D341Med (cell line): ENCODE measurements around the gene AGFG1.
"Not testable (repeated sequence)": the region's sequence is repeated elsewhere in the genome, so short reads cannot be mapped to it uniquely, and the experiment has no call there.

Experiments
- DNase-seq: peaks from one replicate; pipeline ENCODE4 v3.0.0; 2012; ENCODE audit warnings: low spot score

AGFG1 gene

DNA sequence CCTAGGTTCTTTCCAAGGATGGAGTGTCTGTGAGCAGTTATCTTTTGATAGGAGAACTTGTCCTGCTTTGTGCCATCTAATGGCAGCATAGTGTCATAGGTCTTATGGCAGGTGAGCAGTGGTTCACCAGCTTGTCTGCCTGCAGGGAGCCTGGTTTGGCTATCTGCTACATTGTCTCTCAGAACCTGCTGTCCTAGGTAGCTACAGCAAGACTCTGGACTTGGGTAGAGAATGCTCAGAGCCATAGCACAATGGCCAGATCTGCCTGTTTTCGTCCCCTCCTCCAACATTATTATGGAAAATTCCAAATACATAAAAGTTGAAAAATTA lies 28.3 kb downstream of the AGFG1 start:
- DNase-seq: no peak

GRCh38 chr2:227503433-227504406 lies 31.8 kb downstream of the AGFG1 start:
- no peak for DNase-seq

DNA sequence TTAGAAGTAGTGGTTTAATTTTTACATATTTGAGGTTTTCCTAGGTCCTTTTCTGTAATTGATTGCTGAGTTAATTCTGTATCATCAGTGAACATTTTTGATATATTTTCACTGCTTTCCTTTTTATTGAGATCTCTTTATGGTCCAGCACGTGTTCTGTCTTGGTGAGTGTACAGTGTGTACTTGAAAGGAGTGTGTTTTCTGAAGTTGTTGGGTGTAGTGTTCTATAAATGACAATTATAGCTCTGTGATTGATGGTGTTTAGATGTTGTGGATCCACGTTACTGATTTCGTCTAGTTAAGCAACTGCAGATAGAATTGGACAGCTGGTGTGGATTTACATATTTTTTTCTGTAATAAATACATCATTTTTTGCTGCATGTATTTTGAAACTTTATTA lies 32.7 kb downstream of the AGFG1 start:
- no peak for DNase-seq

- no peak for DNase-seq
These were observed 34.5 kb downstream of the AGFG1 start for GRCh38 chr2:227506456-227506855.

DNA sequence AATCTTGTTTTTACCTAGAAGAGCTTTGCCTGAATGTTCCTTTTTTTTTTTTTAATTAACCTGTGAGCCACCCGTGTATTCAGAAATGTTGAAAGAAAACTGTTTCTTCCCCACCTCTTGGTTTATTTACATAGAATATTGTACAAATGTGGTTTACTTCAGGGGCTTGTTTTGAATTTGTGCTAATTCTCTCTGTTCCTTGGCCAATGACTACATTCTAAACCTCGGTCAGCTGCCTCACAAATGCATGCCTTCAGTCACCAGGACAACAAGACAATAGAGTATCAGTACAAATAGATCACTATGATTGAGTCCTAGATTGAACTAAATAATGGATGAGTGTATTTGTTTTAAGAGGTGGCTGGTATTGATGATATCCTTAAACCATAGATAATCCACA lies 36.0 kb downstream of the AGFG1 start:
- DNase-seq: no peak

DNA sequence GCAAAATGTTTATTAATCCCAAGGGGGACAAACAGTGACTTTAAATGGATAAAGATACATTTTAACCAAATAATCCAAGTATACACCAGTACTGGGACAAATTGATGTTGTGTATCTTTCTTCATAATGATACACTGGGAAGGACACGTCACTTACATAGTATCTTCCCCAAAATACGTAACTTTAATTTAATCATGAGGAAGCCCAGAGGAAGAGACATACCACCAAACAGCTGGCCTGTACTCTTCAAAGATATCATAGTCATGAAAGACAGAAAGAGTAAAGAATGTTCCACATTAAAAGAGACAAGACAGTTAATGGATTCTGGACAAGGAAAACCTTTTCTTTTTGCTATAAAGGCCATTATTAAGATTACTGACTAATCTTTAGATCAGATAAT lies 37.1 kb downstream of the AGFG1 start:
- no peak for DNase-seq

DNA sequence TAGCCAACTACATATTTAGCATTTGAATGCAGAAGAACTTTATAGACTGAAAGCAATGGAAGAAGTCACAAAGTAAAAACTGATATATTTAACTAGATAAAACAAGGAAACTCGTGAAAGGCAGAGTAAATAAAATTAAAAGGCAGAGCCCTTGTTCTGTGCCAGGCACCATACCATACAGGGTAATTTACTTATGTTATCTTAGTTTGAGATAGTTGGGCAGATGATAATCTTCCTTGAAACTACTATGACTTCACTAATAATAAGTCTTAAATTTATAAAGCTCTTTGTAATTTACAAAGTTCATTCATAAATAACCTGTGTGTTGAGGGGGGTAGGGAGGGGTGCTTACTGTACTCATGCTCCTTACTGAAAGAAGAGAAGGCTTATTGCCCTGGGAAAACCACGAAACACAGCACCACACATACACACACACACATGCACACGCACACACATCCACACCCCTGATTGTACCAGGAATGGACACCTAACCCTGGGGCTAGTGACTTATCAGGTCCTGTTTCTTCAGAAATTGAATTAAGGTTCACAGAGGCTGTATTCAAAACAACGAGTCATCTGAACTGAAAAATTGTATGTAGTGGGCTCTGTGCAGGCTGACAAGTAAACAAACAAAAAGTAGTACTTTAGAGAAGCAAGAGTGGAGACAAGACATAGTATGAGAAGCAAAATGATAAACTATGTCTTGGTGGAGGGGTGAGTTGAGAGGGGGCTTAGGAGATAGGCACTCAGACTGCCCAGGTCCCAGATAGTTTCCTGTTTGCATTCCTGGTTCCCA lies 38.1 kb downstream of the AGFG1 start:
- DNase-seq: no peak

- DNase-seq: no peak
These were observed 38.6 kb downstream of the AGFG1 start for GRCh38 chr2:227510620-227510958.

- no peak for DNase-seq
These were observed 39.4 kb downstream of the AGFG1 start for GRCh38 chr2:227511239-227511930.

- DNase-seq: no peak
These were observed 40.0 kb downstream of the AGFG1 start for GRCh38 chr2:227511955-227512354.

GRCh38 chr2:227513113-227513512 lies 41.2 kb downstream of the AGFG1 start:
- no peak for DNase-seq

GRCh38 chr2:227515742-227516141 lies 43.8 kb downstream of the AGFG1 start:
- DNase-seq: no peak

DNA sequence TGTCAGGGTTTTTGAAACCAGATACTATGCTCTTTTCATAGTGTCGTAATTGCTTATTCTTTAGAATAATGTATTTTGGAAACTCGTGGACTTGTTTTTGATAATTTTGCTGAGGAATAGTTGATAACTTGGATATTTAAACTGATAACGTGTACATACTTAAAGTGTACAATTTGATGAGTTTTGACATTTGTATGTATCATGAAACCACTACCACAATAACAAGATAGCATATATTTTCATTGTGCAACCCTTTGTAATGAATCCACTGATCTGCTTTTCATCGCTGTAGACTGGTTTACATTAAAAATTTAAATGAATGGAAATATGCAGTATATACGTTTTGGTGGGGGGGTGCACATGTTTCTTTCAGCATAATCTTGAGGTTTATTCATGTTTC lies 45.8 kb downstream of the AGFG1 start:
- DNase-seq: no peak

DNA sequence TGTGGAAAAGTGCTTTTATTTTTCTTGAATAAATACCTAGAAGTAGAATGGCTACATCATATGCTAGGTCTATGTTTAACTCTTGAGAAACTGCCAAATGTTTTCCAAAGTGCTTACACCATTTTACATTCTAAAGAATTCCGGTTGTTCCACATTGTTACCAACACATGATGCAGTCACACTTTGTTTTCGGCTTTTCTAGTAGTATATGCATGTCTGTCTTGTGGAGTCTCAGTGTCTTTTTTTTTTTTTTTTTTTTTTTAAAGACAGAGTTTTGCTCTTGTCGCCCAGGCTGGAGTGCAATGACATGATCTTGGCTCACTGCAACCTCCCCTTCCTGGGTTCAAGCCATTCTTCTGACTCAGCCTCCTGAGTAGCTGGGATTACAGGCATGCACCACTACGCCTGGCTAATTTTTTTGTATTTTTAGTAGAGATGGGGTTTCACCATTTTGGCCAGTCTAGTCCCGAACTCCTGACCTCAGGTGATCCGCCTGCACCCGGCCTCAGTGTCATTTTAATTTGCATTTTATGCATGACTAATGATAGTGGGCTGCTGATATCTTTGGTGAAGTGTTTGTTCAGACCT lies 46.4 kb downstream of the AGFG1 start:
- DNase-seq: not testable (repeated sequence)

DNA sequence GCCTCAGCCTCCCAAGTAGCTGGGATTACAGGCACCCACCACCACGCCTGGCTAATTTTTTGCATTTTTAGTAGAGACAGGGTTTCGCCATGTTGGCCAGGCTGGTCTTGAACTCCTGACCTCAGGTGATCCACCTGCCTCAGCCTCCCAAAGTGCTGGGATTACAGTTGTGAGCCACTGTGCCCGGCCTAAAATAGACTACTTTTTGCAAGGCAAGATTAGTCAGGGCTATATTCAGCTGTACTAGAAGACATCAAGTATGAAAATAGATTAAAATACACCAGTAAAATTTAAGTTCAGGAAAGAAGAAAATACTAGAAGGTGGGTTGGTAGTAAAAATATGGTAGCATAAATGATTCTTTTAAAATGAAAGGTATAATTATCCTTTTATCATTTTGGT lies 49.2 kb downstream of the AGFG1 start:
- not testable (repeated sequence) for DNase-seq

DNA sequence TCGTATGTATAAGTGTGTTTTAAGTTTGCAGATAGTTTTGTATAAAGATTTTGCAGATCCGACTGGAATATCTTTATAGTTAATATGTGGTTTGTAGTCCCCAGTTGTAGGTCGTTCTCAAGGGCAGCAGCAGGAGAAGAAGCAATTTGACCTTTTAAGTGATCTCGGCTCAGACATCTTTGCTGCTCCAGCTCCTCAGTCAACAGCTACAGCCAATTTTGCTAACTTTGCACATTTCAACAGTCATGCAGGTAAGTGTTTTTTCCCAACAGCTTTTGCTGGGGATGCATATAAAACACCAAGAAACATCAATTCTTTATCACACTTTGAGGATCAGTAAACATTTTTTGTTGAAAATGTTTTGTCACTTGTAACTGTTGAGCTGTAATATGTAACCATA lies 52.7 kb downstream of the AGFG1 start:
- no peak for DNase-seq

- no peak for DNase-seq
These were observed 55.4 kb downstream of the AGFG1 start for GRCh38 chr2:227527351-227527750.

DNA sequence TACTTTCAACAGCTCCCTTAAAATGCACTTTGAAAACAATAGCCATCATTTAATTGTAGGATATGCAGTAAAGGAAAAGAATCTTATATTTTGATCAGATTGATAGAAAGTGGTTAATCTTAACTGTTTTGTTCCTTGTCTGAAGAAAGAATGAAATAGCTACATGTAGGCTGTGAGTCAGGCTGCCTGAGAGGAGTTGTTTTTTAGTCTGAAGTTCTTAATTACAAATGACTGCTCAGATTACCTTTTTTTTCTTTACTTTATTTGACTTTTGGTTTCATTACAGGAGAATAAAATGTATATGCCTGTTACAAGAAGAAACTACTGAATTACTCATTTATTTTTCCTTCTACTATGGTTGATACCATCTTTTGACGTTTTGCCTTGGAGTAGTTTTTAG lies 56.8 kb downstream of the AGFG1 start:
- no peak for DNase-seq

DNA sequence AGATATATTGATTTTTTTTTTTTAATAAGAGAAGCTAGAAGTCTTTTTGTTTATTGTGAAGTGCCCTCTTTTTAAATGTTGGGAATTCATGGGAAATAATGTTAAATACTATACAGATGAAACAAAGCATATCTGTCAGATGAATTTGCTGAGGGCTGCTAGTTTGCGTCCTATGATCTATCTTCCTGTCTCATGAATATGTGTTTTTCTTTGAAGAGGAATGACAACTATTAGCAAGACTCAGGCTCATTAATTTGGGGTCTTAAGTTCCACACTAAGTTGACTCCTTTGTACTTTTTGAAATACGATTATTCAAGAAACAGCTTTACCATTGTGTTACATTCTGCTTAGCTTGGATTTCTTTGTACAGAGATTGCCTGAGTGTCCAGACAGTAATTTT lies 57.9 kb downstream of the AGFG1 start:
- DNase-seq: no peak

DNA sequence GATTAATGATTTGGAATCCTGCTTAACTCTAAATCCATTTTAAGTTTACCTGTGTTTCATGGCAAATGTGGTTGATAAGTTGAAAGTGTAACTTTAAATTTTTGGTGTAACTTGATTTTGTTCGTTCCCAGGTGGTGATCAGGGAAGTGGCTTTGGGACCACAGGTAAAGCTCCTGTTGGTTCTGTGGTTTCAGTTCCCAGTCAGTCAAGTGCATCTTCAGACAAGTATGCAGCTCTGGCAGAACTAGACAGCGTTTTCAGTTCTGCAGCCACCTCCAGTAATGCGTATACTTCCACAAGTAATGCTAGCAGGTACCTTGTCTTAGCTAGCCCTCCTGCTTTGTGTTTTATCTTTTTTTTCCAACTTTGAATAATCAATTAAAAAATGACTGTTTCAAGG lies 62.8 kb downstream of the AGFG1 start:
- DNase-seq: no peak

DNA sequence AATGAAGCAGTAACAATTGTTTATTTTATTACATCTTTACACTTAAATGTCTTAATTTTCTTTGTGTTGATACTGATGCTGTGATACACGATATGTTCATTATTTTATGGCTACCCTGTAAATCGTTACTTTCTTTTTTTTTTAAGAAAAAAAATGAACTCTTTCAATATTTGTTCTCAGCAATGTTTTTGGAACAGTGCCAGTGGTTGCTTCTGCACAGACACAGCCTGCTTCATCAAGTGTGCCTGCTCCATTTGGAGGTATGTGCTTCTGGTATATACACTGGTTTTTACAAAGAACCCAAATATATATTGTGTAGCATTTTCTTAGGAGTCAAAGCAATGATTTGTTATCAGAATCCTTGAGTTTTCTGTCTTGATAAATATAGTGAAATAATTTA lies 64.5 kb downstream of the AGFG1 start:
- DNase-seq: no peak

DNA sequence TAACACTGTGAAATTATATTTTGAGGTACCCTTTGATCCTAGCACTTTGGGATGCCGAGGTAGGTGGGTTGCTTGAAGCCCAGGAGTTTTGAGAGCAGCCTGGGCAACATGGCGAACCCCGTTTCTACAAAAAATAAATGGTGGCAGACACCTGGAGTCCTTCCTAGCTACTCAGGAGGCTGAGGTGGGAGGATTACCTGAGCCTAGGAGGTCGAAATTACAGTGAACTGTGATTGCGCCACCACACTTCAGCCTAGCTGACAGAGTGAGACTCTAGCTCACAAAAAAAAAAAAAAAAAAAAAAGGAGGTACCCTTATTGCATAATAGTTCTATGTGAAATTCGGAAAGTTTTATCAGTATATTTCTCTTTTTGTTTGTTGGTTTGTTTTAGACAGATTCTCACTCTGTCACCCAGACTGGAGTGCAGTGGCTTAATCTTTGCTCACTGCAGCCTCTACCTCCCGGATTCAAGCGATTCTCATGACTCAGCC lies 67.6 kb downstream of the AGFG1 start:
- DNase-seq: no peak
